Keratinocyte (primary cell): ENCODE measurements around the gene CLRN1.

Experiments
- EZH2 ChIP-seq: IDR thresholded peaks from one replicate; pipeline ENCODE4 v1.6.1; 2012; ENCODE audit warnings: inconsistent platforms, mild to moderate bottlenecking, low read length, moderate library complexity
- TF ChIP-seq, protein P1 (sequence below), 3 experiments: IDR thresholded peaks in 1 of 3; conservative IDR thresholded peaks in 1 of 3; optimal IDR thresholded peaks in 1 of 3; 2 replicates in 2 of 3; 3 replicates in 1 of 3; pipeline versions ENCODE3 to v1.5.1; 2011; ENCODE audit warnings: low read length in 3 of 3, mild to moderate bottlenecking in 3 of 3, moderate library complexity in 2 of 3, control low read depth in 1 of 3, inconsistent platforms in 1 of 3; ENCODE audit not compliant: insufficient read depth in 2 of 3; ENCODE audit errors: extremely low read depth in 1 of 3

DNA sequence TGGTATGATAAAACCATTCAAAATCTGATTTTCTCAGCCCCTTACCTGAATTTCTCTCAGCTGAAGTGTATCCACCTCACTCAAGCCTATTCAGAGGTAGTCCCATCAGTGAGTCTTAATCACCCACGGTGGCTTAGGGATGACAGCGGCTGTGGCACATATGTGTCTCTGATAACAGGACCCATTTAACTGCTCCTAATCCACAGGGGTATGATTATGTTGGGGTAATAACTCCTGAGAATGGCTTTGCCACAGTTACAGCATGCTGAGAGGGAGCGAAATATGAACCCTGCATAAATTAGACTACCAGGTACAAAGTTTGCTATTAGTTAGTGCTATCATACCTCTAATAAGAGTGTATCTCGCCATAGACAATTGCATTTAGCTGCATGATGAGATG lies 10.6 kb downstream of the CLRN1 start:
- TF ChIP-seq, protein P1, sequence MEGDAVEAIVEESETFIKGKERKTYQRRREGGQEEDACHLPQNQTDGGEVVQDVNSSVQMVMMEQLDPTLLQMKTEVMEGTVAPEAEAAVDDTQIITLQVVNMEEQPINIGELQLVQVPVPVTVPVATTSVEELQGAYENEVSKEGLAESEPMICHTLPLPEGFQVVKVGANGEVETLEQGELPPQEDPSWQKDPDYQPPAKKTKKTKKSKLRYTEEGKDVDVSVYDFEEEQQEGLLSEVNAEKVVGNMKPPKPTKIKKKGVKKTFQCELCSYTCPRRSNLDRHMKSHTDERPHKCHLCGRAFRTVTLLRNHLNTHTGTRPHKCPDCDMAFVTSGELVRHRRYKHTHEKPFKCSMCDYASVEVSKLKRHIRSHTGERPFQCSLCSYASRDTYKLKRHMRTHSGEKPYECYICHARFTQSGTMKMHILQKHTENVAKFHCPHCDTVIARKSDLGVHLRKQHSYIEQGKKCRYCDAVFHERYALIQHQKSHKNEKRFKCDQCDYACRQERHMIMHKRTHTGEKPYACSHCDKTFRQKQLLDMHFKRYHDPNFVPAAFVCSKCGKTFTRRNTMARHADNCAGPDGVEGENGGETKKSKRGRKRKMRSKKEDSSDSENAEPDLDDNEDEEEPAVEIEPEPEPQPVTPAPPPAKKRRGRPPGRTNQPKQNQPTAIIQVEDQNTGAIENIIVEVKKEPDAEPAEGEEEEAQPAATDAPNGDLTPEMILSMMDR (optimal IDR thresholded peaks at IDR 0.05 in 1 of 3, IDR thresholded peaks at IDR 0.05 in 1 of 3, conservative IDR thresholded peaks at IDR 0.05 in 1 of 3; ENCODE audit: extremely low read depth in 1 of 3, insufficient read depth in 2 of 3, low read length in 3 of 3) = no peak
- no peak for TF ChIP-seq EZH2
